GM12875 (cell line): ENCODE measurements around the gene GBE1.

ENCODE experiments used
- H3K4me3 ChIP-seq: one replicate; pipeline ENCODE4 v1.5.1; 2011; ENCODE audit warnings: low read depth, low read length, control low read depth
- CTCF ChIP-seq: IDR thresholded peaks from 2 replicates; pipeline ENCODE4 v1.5.1; 2011; ENCODE audit warnings: low read depth, mild to moderate bottlenecking, control low read depth, inconsistent platforms, low read length, moderate library complexity, borderline replicate concordance; ENCODE audit not compliant: insufficient read depth

Gene GBE1

GRCh38 chr3:81572201-81572756, 189.2 kb downstream of the GBE1 start:
- TF ChIP-seq CTCF, result no peak
- H3K4me3 ChIP-seq, result no peak overlapping the region

- H3K4me3 ChIP-seq, result no peak overlapping the region
- no peak for TF ChIP-seq CTCF
Measured at GRCh38 chr3:81568378-81568777, 193.1 kb downstream of the GBE1 start.

- TF ChIP-seq CTCF, result no peak
- no peak overlapping the region for H3K4me3 ChIP-seq
Measured at GRCh38 chr3:81565041-81565440, 196.4 kb downstream of the GBE1 start.

- H3K4me3 ChIP-seq, result no peak overlapping the region
- TF ChIP-seq CTCF, result no peak
Measured at GRCh38 chr3:81558106-81558505, 203.3 kb downstream of the GBE1 start.

GRCh38 chr3:81554801-81555200, 206.6 kb downstream of the GBE1 start:
- H3K4me3 ChIP-seq, result no peak overlapping the region
- TF ChIP-seq CTCF, result no peak

- no peak for TF ChIP-seq CTCF
- no peak overlapping the region for H3K4me3 ChIP-seq
Measured at GRCh38 chr3:81554388-81554787, 207.1 kb downstream of the GBE1 start.

- H3K4me3 ChIP-seq, result no peak overlapping the region
- no peak for TF ChIP-seq CTCF
Measured at GRCh38 chr3:81550415-81550814, 211.0 kb downstream of the GBE1 start.
